Lung (tissue), 12 donors: ENCODE measurements around the gene ASPDH. TPM values are rescaled to one million over a fixed set of nuclear protein-coding genes. Genes with fewer than 3 reads are reported as not detected.

Source experiments
- ATAC-seq: fragments of 200-7000 bp; cut with Tn5 transposase; one replicate; pipeline ENCODE4 v1.9.1; 2020; ENCODE audit warnings: moderate number of reproducible peaks; ENCODE audit not compliant: insufficient read depth, low FRiP score
- DNase-seq, 3 donors: peaks; one replicate each; pipeline ENCODE4 v3.0.0-alpha.2; 2013 to 2017
- H3K27ac ChIP-seq, 2 donors: one replicate each; pipeline ENCODE4 v1.5.1; 2013; ENCODE audit warnings: mild to moderate bottlenecking in 2 of 2, moderate library complexity in 2 of 2, control low read depth in 1 of 2, inconsistent platforms in 1 of 2, low read depth in 1 of 2, low read length in 1 of 2
- H3K27me3 ChIP-seq, 3 donors: one replicate each; pipeline ENCODE4 v1.5.1; 2013; ENCODE audit warnings: low read length in 2 of 3; ENCODE audit not compliant: control insufficient read depth in 3 of 3, insufficient read depth in 3 of 3
- H3K36me3 ChIP-seq, 4 donors: one replicate each; pipeline ENCODE4 v1.5.1; 2013; ENCODE audit warnings: low read length in 4 of 4, mild to moderate bottlenecking in 1 of 4, moderate library complexity in 1 of 4; ENCODE audit not compliant: control insufficient read depth in 4 of 4, insufficient read depth in 4 of 4
- H3K4me1 ChIP-seq, 5 donors: one replicate each; pipeline ENCODE4 v1.5.1; 2013; ENCODE audit warnings: low read length in 5 of 5, mild to moderate bottlenecking in 2 of 5, moderate library complexity in 1 of 5; ENCODE audit not compliant: control insufficient read depth in 5 of 5, insufficient read depth in 5 of 5
- H3K4me3 ChIP-seq: one replicate; pipeline ENCODE4 v1.5.1; 2013; ENCODE audit warnings: mild to moderate bottlenecking, control low read depth, moderate library complexity
- H3K9ac ChIP-seq, 2 donors: one replicate each; pipeline ENCODE4 v1.5.1; 2013; ENCODE audit warnings: low read length in 2 of 2, control low read depth in 1 of 2; ENCODE audit not compliant: insufficient read depth in 1 of 2
- H3K9me3 ChIP-seq, 4 donors: one replicate each; pipeline ENCODE4 v1.5.1; 2013; ENCODE audit warnings: low read length in 3 of 4, mild to moderate bottlenecking in 1 of 4, moderate library complexity in 1 of 4; ENCODE audit not compliant: control insufficient read depth in 4 of 4, insufficient read depth in 3 of 4
- CTCF ChIP-seq: IDR thresholded peaks from 2 replicates; pipeline ENCODE4 v1.5.1; 2012; ENCODE audit warnings: mild to moderate bottlenecking; ENCODE audit errors: control extremely low read depth, extremely low read depth
- WGBS, 2 donors: extraction: QIAGEN DNeasy Blood & Tissue Kit; methylation state at CpG; one replicate each; pipeline ENCODE4 v1.1.7; 2013; 5-methylcytosine and 5-hydroxymethylcytosine counted together
- polyA plus RNA-seq, 2 donors: library from polyadenylated mRNA; stranded (reverse); fragments of 200-250 nt; gene quantifications; one replicate each; pipeline ENCODE4 v1.2.1, GENCODE V29; 2013
- total RNA-seq, 2 donors: library from RNA; depleted of rRNA in 1 of 2; stranded (reverse); fragments of >200 nt in 1 of 2; gene quantifications; one replicate each; pipeline ENCODE4 v1.2.1, GENCODE V29; 2014 to 2021
- donor health status: control.
- donor health status: control.
- donor health status: Bipolar disorder and iron deficiency.
- donor health status: healthy.
- donor health status: DM: yes; HTN: yes; CAD: no.

Gene ASPDH
- total and polyA plus RNA-seq, 4 donors: not detected

DNA sequence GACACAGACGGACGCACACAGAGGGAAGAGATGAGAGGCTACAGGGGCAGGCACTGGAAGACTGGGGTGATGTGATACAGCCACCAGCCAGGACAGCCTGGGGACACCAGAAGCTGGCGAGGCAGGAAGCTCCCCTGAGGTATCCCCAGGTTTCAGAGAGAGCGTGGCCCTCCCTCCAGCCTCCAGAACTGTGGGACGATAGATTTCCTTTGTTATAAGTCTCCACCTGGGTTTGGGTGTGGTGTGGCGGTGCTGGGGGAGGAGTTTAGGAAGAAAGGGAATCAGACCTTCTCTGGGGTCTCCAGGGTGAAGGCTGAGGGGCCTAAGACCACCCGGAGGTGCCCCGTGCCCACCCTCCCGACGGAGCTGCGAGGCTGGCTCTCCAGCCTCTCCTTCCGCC, 2.7 kb upstream of the ASPDH start:
- no peak for TF ChIP-seq CTCF
- Histone ChIP-seq H3K4me3 (no peak overlapping the region), H3K27ac (no peak overlapping the region), H3K4me1 (no peaks in the 10 kb centered on the region), H3K9me3 (peaks cover 0 to 9% (median 0%) of the 10 kb centered on the region in 4 donors), H3K27me3 (no peaks in the 10 kb centered on the region), H3K9ac (no peak overlapping the region), H3K36me3 (peaks cover 0 to 6% (median 0%) of the 10 kb centered on the region in 4 donors)
- DNase-seq (no peak), ATAC-seq (no peak)
- WGBS, 2 donors: 41 to 51% methylated on average over 12 of the region's 12 CpGs

- H3K27ac ChIP-seq: no peak overlapping the region
- no peak overlapping the region for H3K4me3 ChIP-seq
- no peak for TF ChIP-seq CTCF
- peaks cover 0 to 9% (median 0%) of the 10 kb centered on the region in 4 donors for H3K9me3 ChIP-seq
- peaks cover 0 to 7% (median 0%) of the 10 kb centered on the region in 5 donors for H3K4me1 ChIP-seq
- DNase-seq (no peak), ATAC-seq (no peak)
- no peaks in the 10 kb centered on the region for H3K27me3 ChIP-seq
- H3K9ac ChIP-seq: no peak overlapping the region
- 69 to 80% methylated on average over 11 of the region's 11 CpGs for WGBS, 2 donors
- H3K36me3 ChIP-seq: peaks cover 0 to 6% (median 0%) of the 10 kb centered on the region in 4 donors
These were observed 1.5 kb upstream of the ASPDH start for GRCh38 chr19:50515168-50515561.

- TF ChIP-seq CTCF: no peak
- Histone ChIP-seq H3K4me1 (peaks cover 0 to 10% (median 0%) of the 10 kb centered on the region in 5 donors), H3K4me3 (no peak overlapping the region), H3K27ac (no peak overlapping the region), H3K27me3 (no peaks in the 10 kb centered on the region), H3K9ac (no peak overlapping the region), H3K36me3 (peaks cover 0 to 6% (median 0%) of the 10 kb centered on the region in 4 donors), H3K9me3 (peaks cover 0 to 9% (median 0%) of the 10 kb centered on the region in 4 donors)
- no peak for ATAC-seq
- 37 to 56% methylated on average over 37 to 38 of the region's 38 CpGs for WGBS, 2 donors
- DNase-seq: no peak
These were observed 844 bp upstream of the ASPDH start for GRCh38 chr19:50514346-50515167.
